ENCODE results near the gene EEFSEC. TPM values are rescaled to one million over a fixed set of nuclear protein-coding genes. Genes with fewer than 3 reads are reported as not detected.

The EEFSEC gene
- total and polyA plus RNA-seq, 2 experiments from 2014 or later = 10.1 to 16.2 TPM

GRCh38 chr3:128431803-128432300, 278.6 kb downstream of the EEFSEC start:
- Histone ChIP-seq H3K9me2 (ENCODE audit: insufficient read depth) (no peaks in the 10 kb centered on the region), H3K4me2 (peak overlapping the region; percentile 89), H3K4me1 (ENCODE audit: insufficient read depth) (peaks cover 39% of the 10 kb centered on the region), H3K27ac (ENCODE audit: low read depth) (no peak overlapping the region), H4K20me1 (replicated peaks; ENCODE audit: insufficient read depth) (no peaks in the 10 kb centered on the region), H3K27me3 (ENCODE audit: insufficient read depth) (peaks cover 68% of the 10 kb centered on the region), H3K4me3 (peak overlapping the region; percentile 65), H3F3A (replicated peaks; ENCODE audit: low read depth) (peaks cover 18% of the 10 kb centered on the region; the same call in 1 of the 2 replicates), H3K79me2 (replicated peaks; ENCODE audit: insufficient read depth) (no peaks in the 10 kb centered on the region), H2AFZ (peak overlapping the region; percentile 94), H3K36me3 (ENCODE audit: insufficient read depth) (no peaks in the 10 kb centered on the region)
- ATAC-seq (peak; percentile 1; the same call in 1 of the 3 replicates), DNase-seq (ENCODE audit: low spot score) (peak; percentile 32)
- Mint-ChIP-seq H3K27me3 (ENCODE audit: insufficient read depth, low read depth, poor library complexity) (peaks cover 68% of the 10 kb centered on the region), H3K36me3 (ENCODE audit: low read depth) (no peaks in the 10 kb centered on the region; the same call in 2 of the 3 replicates), H3K4me1 (peaks cover 58% of the 10 kb centered on the region), H3K27ac (peak overlapping the region; percentile 47; the same call in 1 of the 2 replicates), H3K4me3 (peak overlapping the region; percentile 83), H3K9me3 (no peaks in the 10 kb centered on the region)
- TF ChIP-seq ETS1 (IDR thresholded peaks at IDR 0.05) (no peak), ZNF462 (CRISPR knock-in tag; IDR thresholded peaks at IDR 0.05) (no peak), JUNB (IDR thresholded peaks at IDR 0.05; ENCODE audit: unreplicated experiment) (no peak), EZH2 (IDR thresholded peaks at IDR 0.05; ENCODE audit: low read depth, unreplicated experiment) (peak; percentile 11), STAT1 (IDR thresholded peaks at IDR 0.05; ENCODE audit: unreplicated experiment) (no peak), CTCF (conservative IDR thresholded peaks at IDR 0.05; ENCODE audit: low read depth in 2 of 2) (no peak)
